HCT116 (cell line): ENCODE results near the gene AQP1. TPM values are rescaled to one million over a fixed set of nuclear protein-coding genes. Genes with fewer than 3 reads are reported as not detected.

Source experiments
- ATAC-seq: fragments of 200-7000 bp; cut with Tn5 transposase; 2 replicates; pipeline ENCODE4 v1.9.1; 2020; ENCODE audit warnings: mild to moderate bottlenecking, moderate library complexity
- BruUV-seq: library from RNA; stranded (reverse); fragments of 400-500 nt; replicated peaks from 2 replicates; lab custom pipeline; 2021; lab: Mats Ljungman, UMichigan
- CTCF ChIA-PET: fragments of 300-600 bp; sonication (Branson Sonifier 250); formaldehyde crosslinking; loops from one replicate; lab custom pipeline; 2021; ENCODE audit warnings: antibody characterized with exemption; lab: Charles Lee
- POLR2A ChIA-PET: fragments of 300-600, 350-600 bp; sonication (Branson Sonifier 250); formaldehyde crosslinking; loops from one replicate; lab custom pipeline; 2021; ENCODE audit warnings: antibody characterized with exemption; lab: Charles Lee
- RAD21 ChIA-PET, 2 experiments: fragments of 300-600 bp; sonication (Branson Sonifier 250); formaldehyde crosslinking; loops; one replicate each; lab custom pipeline; 2023; ENCODE audit warnings: low total read pairs in 2 of 2; ENCODE audit not compliant: uncharacterized antibody in 2 of 2, unreplicated experiment in 2 of 2, low non-redundant PET in 1 of 2; lab: Charles Lee
- DNase-seq: peaks from one replicate; pipeline ENCODE4 v3.0.0-alpha.2; 2010; ENCODE audit warnings: low read depth, low spot score
- H2AFZ ChIP-seq: fragments of 200-600 bp; shearing (Covaris generic), sonication (generic); 2 replicates; pipeline ENCODE4 v1.6.1; 2017; ENCODE audit warnings: low read depth, mixed run types, mixed read lengths, antibody characterized with exemption, low read length; ENCODE audit not compliant: poor library complexity, severe bottlenecking
- H3K27ac ChIP-seq: 2 replicates; pipeline ENCODE4 v1.5.1; 2012; ENCODE audit warnings: low read depth, low read length
- H3K27me3 ChIP-seq: fragments of 200-600 bp; sonication (generic); 2 replicates; pipeline ENCODE4 v1.6.1; 2016; ENCODE audit warnings: mixed run types, low read length, mixed read lengths; ENCODE audit not compliant: insufficient read depth
- H3K36me3 ChIP-seq, 2 experiments: fragments of 200-500 bp in 1 of 2; fragments of 200-600 bp in 1 of 2; sonication (Bioruptor generic) in 1 of 2; sonication (generic) in 1 of 2; 2 replicates each; pipeline versions ENCODE4 v1.5.1 to v1.6.1; 2014 to 2016; ENCODE audit warnings: low read length in 2 of 2, inconsistent platforms in 1 of 2, mixed read lengths in 1 of 2, mixed run types in 1 of 2; ENCODE audit not compliant: insufficient read depth in 2 of 2, control insufficient read depth in 1 of 2
- H3K4me1 ChIP-seq, 2 experiments: fragments of 200-600 bp in 1 of 2; sonication (generic) in 1 of 2; 2 replicates each; pipeline versions ENCODE4 v1.5.1 to v1.6.1; 2012 to 2017; ENCODE audit warnings: low read length in 2 of 2, inconsistent platforms in 1 of 2, mild to moderate bottlenecking in 1 of 2, mixed read lengths in 1 of 2, mixed run types in 1 of 2, moderate library complexity in 1 of 2; ENCODE audit not compliant: insufficient read depth in 2 of 2, control insufficient read depth in 1 of 2
- H3K4me2 ChIP-seq: fragments of 200-600 bp; sonication (generic); 2 replicates; pipeline ENCODE4 v1.6.1; 2017; ENCODE audit warnings: mixed run types, low read length, mixed read lengths
- H3K4me3 ChIP-seq, 2 experiments: fragments of 200-600 bp in 1 of 2; sonication (generic) in 1 of 2; replicated peaks in 1 of 2; 2 replicates each; pipeline ENCODE4 v1.5.1; 2011 to 2016; ENCODE audit warnings: low read length in 2 of 2, control low read depth in 1 of 2, low read depth in 1 of 2, mild to moderate bottlenecking in 1 of 2, mixed read lengths in 1 of 2, mixed run types in 1 of 2
- H3K79me2 ChIP-seq: fragments of 200-600 bp; sonication (generic); 2 replicates; pipeline ENCODE4 v1.6.1; 2017; ENCODE audit warnings: mild to moderate bottlenecking, mixed run types, low read length, moderate library complexity, mixed read lengths; ENCODE audit not compliant: insufficient read depth
- H3K9ac ChIP-seq: fragments of 200-600 bp; sonication (generic); 2 replicates; pipeline ENCODE4 v1.6.1; 2016; ENCODE audit warnings: low read length, mixed read lengths
- H3K9me2 ChIP-seq: fragments of 200-600 bp; sonication (generic), shearing (Covaris generic); 2 replicates; pipeline ENCODE4 v1.6.1; 2017; ENCODE audit warnings: mixed run types, mild to moderate bottlenecking, moderate library complexity; ENCODE audit not compliant: insufficient read depth
- H3K9me3 ChIP-seq, 2 experiments: fragments of 200-500 bp in 1 of 2; fragments of 200-600 bp in 1 of 2; sonication (Bioruptor generic) in 1 of 2; sonication (generic) in 1 of 2; 2 replicates each; pipeline ENCODE4 v1.6.1; 2014 to 2017; ENCODE audit warnings: low read length in 2 of 2, mixed read lengths in 2 of 2, inconsistent platforms in 1 of 2, low read depth in 1 of 2, mild to moderate bottlenecking in 1 of 2, mixed run types in 1 of 2, moderate library complexity in 1 of 2; ENCODE audit not compliant: control insufficient read depth in 1 of 2, insufficient read depth in 1 of 2
- H4K20me1 ChIP-seq: fragments of 200-600 bp; sonication (generic), shearing (Covaris generic); 2 replicates; pipeline ENCODE4 v1.6.1; 2017; ENCODE audit warnings: mixed run types, mild to moderate bottlenecking, moderate library complexity; ENCODE audit not compliant: insufficient read depth
- ATF3 ChIP-seq: IDR thresholded peaks from 2 replicates; pipeline ENCODE4 v1.6.1; 2012
- CEBPB ChIP-seq: IDR thresholded peaks from 2 replicates; pipeline ENCODE4 v1.6.1; 2012; ENCODE audit warnings: low read depth
- EGR1 ChIP-seq: IDR thresholded peaks from 2 replicates; pipeline ENCODE4 v1.6.1; 2012; ENCODE audit warnings: low read depth
- ELF1 ChIP-seq: IDR thresholded peaks from 2 replicates; pipeline ENCODE4 v1.6.1; 2012; ENCODE audit warnings: low read depth, borderline replicate concordance
- EZH2 ChIP-seq: fragments of 200-600 bp; sonication (generic); IDR thresholded peaks from 2 replicates; pipeline ENCODE4 v1.6.1; 2017; ENCODE audit warnings: antibody characterized with exemption, mixed run types
- EZH2phosphoT487 ChIP-seq: fragments of 200-600 bp; IDR thresholded peaks from 2 replicates; pipeline ENCODE4 v1.6.1; 2018; ENCODE audit warnings: antibody characterized with exemption, borderline replicate concordance
- FOSL1 ChIP-seq: IDR thresholded peaks from 2 replicates; pipeline ENCODE4 v1.6.1; 2012; ENCODE audit warnings: low read depth
- JUND ChIP-seq: IDR thresholded peaks from 2 replicates; pipeline ENCODE4 v1.6.1; 2012
- POLR2A ChIP-seq: IDR thresholded peaks from 2 replicates; pipeline ENCODE4 v1.7.0; 2011; ENCODE audit warnings: borderline replicate concordance; ENCODE audit not compliant: insufficient read depth, insufficient read length; ENCODE audit errors: extremely low read depth
- REST ChIP-seq: IDR thresholded peaks from 2 replicates; pipeline ENCODE4 v1.6.1; 2012; ENCODE audit warnings: low read depth
- SIN3A ChIP-seq: IDR thresholded peaks from 2 replicates; pipeline ENCODE4 v1.6.1; 2012; ENCODE audit warnings: low read depth
- SP1 ChIP-seq: IDR thresholded peaks from 2 replicates; pipeline ENCODE4 v1.6.1; 2012; ENCODE audit warnings: low read depth
- TCF7L2 ChIP-seq: IDR thresholded peaks from 2 replicates; pipeline ENCODE4 v1.7.0; 2011; ENCODE audit warnings: borderline replicate concordance, inconsistent platforms; ENCODE audit not compliant: insufficient read depth, insufficient read length; ENCODE audit errors: extremely low read depth
- YY1 ChIP-seq: IDR thresholded peaks from 2 replicates; pipeline ENCODE4 v1.6.1; 2011; ENCODE audit warnings: low read length, low read depth, moderate library complexity, mild to moderate bottlenecking; ENCODE audit not compliant: insufficient replicate concordance; ENCODE audit errors: extremely low read depth
- ZFX ChIP-seq: fragments of 450-650 bp; IDR thresholded peaks from 2 replicates; pipeline ENCODE4 v1.6.1; 2017
- ZNF274 ChIP-seq: fragments of 200-500 bp; sonication (Bioruptor generic); IDR thresholded peaks from 2 replicates; pipeline ENCODE4 v1.6.1; 2014; ENCODE audit warnings: mild to moderate bottlenecking, low read depth, low read length, inconsistent platforms
- intact Hi-C: fragments of 100-400 bp; cut with micrococcal nuclease; formaldehyde crosslinking; loops from 2 replicates; pipeline ENCODE4 v1.10.0; 2022
- total RNA-seq: library from RNA; stranded (reverse); gene quantifications from one replicate; pipeline ENCODE4 v1.2.1, GENCODE V29; 2021; ENCODE audit not compliant: unreplicated experiment
- TF ChIP-seq, protein P1 (sequence below), 3 experiments: fragments of 200-600 bp in 1 of 3; sonication (generic) in 1 of 3; IDR thresholded peaks in 2 of 3; conservative IDR thresholded peaks in 1 of 3; 2 replicates each; pipeline ENCODE4 v1.5.1; 2012 to 2017; ENCODE audit warnings: low read depth in 2 of 3, low read length in 2 of 3, antibody characterized with exemption in 1 of 3, borderline replicate concordance in 1 of 3, control low read depth in 1 of 3, mild to moderate bottlenecking in 1 of 3, mixed read lengths in 1 of 3, mixed run types in 1 of 3, moderate library complexity in 1 of 3; ENCODE audit not compliant: insufficient read depth in 1 of 3
- TF ChIP-seq, protein P2 (sequence below): IDR thresholded peaks from 2 replicates; pipeline ENCODE4 v1.6.1; 2012
- TF ChIP-seq, protein P3 (sequence below): IDR thresholded peaks from 2 replicates; pipeline ENCODE4 v1.6.1; 2011; ENCODE audit warnings: mild to moderate bottlenecking, low read length, moderate library complexity; ENCODE audit not compliant: insufficient replicate concordance; ENCODE audit errors: extremely low read depth

Gene AQP1
- total RNA-seq, 1 experiment from 2014 or later, result 2.0 TPM

GRCh38 chr7:30886608-30887011 is 25.0 kb upstream of the AQP1 start:
- CTCF ChIA-PET, result no interaction called here
- no peak for TF ChIP-seq ELF1
- TF ChIP-seq, protein P1, sequence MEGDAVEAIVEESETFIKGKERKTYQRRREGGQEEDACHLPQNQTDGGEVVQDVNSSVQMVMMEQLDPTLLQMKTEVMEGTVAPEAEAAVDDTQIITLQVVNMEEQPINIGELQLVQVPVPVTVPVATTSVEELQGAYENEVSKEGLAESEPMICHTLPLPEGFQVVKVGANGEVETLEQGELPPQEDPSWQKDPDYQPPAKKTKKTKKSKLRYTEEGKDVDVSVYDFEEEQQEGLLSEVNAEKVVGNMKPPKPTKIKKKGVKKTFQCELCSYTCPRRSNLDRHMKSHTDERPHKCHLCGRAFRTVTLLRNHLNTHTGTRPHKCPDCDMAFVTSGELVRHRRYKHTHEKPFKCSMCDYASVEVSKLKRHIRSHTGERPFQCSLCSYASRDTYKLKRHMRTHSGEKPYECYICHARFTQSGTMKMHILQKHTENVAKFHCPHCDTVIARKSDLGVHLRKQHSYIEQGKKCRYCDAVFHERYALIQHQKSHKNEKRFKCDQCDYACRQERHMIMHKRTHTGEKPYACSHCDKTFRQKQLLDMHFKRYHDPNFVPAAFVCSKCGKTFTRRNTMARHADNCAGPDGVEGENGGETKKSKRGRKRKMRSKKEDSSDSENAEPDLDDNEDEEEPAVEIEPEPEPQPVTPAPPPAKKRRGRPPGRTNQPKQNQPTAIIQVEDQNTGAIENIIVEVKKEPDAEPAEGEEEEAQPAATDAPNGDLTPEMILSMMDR (IDR thresholded peaks at IDR 0.05 in 2 of 3, conservative IDR thresholded peaks at IDR 0.05 in 1 of 3; ENCODE audit: borderline replicate concordance in 1 of 3, insufficient read depth in 1 of 3, low read depth in 2 of 3, low read length in 2 of 3), result no peak
- no peak for TF ChIP-seq JUND
- no peak for TF ChIP-seq TCF7L2
- TF ChIP-seq, protein P2, sequence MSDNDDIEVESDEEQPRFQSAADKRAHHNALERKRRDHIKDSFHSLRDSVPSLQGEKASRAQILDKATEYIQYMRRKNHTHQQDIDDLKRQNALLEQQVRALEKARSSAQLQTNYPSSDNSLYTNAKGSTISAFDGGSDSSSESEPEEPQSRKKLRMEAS, result no peak
- TF ChIP-seq FOSL1, result no peak
- no peak for TF ChIP-seq ZNF274
- TF ChIP-seq EZH2phosphoT487, result no peak
- no peak for TF ChIP-seq CEBPB
- TF ChIP-seq REST, result no peak
- TF ChIP-seq EZH2, result no peak
- TF ChIP-seq ZFX, result no peak
- no peak for TF ChIP-seq ATF3
- no peak for TF ChIP-seq YY1
- no peak for TF ChIP-seq EGR1
- no peak for TF ChIP-seq POLR2A
- no peak for TF ChIP-seq SIN3A
- TF ChIP-seq, protein P3, sequence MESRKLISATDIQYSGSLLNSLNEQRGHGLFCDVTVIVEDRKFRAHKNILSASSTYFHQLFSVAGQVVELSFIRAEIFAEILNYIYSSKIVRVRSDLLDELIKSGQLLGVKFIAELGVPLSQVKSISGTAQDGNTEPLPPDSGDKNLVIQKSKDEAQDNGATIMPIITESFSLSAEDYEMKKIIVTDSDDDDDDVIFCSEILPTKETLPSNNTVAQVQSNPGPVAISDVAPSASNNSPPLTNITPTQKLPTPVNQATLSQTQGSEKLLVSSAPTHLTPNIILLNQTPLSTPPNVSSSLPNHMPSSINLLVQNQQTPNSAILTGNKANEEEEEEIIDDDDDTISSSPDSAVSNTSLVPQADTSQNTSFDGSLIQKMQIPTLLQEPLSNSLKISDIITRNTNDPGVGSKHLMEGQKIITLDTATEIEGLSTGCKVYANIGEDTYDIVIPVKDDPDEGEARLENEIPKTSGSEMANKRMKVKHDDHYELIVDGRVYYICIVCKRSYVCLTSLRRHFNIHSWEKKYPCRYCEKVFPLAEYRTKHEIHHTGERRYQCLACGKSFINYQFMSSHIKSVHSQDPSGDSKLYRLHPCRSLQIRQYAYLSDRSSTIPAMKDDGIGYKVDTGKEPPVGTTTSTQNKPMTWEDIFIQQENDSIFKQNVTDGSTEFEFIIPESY, result no peak
- TF ChIP-seq SP1, result no peak
- H3K9me3 ChIP-seq, result no peaks in the 10 kb centered on the region
- H3K27me3 ChIP-seq, result no peaks in the 10 kb centered on the region
- H3K36me3 ChIP-seq, result no peaks in the 10 kb centered on the region
- no peak overlapping the region for H3K4me2 ChIP-seq
- POLR2A ChIA-PET, result no interaction called here
- intact Hi-C loops, result no loop called here
- ATAC-seq, result no peak
- no peaks in the 10 kb centered on the region for H3K9me2 ChIP-seq
- H3K79me2 ChIP-seq, result no peaks in the 10 kb centered on the region
- BruUV-seq, result no TSS peak
- H3K4me1 ChIP-seq, result peaks cover 0 to 4% of the 10 kb centered on the region in 2 experiments; a peak in 2 of 4 replicates
- no peak overlapping the region for H2AFZ ChIP-seq
- H3K4me3 ChIP-seq, result no peak overlapping the region
- no peaks in the 10 kb centered on the region for H4K20me1 ChIP-seq
- H3K27ac ChIP-seq, result no peak overlapping the region
- RAD21 ChIA-PET, result no interaction called here
- no peak for DNase-seq
- H3K9ac ChIP-seq, result no peak overlapping the region
